Measurements from ENCODE around the gene IFI30. TPM values are rescaled to one million over a fixed set of nuclear protein-coding genes. Genes with fewer than 3 reads are reported as not detected.

IFI30 gene
- total RNA-seq, 1 donor from 2014 or later = 17.6 TPM

DNA sequence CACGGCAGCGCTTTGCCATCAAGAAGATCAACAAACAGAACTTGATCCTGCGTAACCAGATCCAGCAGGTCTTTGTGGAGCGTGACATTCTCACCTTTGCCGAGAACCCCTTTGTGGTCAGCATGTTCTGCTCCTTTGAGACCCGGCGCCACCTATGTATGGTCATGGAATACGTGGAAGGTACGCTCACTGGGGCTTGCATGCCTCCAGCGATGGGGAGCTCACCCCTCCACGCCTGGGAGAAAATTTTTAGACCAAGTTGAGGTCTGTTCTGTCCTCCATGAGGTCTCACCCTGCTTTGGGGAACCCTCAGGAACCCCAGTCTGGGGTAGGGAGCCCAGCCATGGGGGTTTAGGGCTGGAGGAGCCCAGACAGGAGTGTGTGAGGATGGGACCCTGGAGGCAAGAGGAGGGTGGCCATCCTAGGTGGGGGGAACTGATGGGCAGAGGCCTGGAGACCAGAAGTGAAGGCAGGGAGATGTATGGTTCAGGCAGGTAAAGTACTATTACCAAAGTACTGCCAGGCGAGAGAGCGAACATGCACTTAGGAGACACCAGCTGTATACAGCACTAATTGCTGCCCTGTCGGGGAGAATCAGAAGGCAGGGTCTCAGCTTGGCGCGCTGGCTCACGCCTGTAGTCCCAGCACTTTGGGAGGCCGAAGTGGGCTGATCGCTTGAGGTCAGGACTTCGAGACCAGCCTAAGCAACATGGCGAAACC is 42.9 kb upstream of the IFI30 start:
- FAIRE-seq = peak; percentile 40
- TF ChIP-seq, protein P1, sequence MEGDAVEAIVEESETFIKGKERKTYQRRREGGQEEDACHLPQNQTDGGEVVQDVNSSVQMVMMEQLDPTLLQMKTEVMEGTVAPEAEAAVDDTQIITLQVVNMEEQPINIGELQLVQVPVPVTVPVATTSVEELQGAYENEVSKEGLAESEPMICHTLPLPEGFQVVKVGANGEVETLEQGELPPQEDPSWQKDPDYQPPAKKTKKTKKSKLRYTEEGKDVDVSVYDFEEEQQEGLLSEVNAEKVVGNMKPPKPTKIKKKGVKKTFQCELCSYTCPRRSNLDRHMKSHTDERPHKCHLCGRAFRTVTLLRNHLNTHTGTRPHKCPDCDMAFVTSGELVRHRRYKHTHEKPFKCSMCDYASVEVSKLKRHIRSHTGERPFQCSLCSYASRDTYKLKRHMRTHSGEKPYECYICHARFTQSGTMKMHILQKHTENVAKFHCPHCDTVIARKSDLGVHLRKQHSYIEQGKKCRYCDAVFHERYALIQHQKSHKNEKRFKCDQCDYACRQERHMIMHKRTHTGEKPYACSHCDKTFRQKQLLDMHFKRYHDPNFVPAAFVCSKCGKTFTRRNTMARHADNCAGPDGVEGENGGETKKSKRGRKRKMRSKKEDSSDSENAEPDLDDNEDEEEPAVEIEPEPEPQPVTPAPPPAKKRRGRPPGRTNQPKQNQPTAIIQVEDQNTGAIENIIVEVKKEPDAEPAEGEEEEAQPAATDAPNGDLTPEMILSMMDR (IDR thresholded peaks at IDR 0.05; ENCODE audit: insufficient read depth, low read length, severe bottlenecking) = no peak
- H3K27me3 ChIP-seq (ENCODE audit: control insufficient read depth, insufficient read depth, low read length) = no peaks in the 10 kb centered on the region
- H3K36me3 ChIP-seq (ENCODE audit: control insufficient read depth, insufficient read depth, low read length) = peaks cover 12% of the 10 kb centered on the region
- H3K4me3 ChIP-seq (ENCODE audit: low read depth, low read length) = no peak overlapping the region
- DNase-seq (ENCODE audit: low read depth) = no peak

DNA sequence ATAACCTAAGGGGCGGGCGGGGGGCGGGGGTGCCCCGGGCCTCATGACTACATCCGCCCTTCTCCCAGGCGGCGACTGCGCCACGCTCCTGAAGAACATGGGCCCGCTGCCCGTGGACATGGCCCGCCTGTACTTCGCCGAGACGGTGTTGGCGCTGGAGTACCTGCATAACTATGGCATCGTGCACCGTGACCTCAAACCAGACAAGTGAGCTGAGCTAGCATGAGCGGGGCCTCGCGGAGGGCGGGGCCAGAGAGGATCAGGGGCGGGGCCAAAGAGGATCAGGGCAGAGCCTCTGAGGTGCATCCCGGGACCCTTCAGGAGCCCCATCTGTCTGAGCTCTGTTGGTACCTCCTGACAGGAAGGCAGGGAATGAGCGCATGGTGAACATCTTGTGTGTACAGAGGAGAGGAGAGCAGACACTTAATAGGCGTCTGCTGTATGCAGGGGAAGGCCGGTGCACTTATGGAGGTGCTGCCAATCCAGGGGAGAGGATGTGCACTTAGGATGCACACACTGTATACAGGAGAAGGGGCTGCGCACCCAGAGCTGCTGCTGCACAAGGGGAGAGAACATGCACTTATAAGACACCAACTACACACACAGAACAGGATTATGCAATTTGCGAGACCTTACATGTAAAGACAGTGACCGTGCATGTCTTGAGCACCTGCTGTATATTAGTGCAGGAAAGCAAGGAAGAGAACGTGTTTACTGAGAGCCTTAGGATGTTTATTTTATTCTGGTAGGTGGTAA is 41.6 kb upstream of the IFI30 start:
- peaks cover 10% of the 10 kb centered on the region for H3K36me3 ChIP-seq (ENCODE audit: control insufficient read depth, insufficient read depth, low read length)
- H3K27me3 ChIP-seq (ENCODE audit: control insufficient read depth, insufficient read depth, low read length) = no peaks in the 10 kb centered on the region
- TF ChIP-seq, protein P1 (IDR thresholded peaks at IDR 0.05; ENCODE audit: insufficient read depth, low read length, severe bottlenecking) = no peak
- FAIRE-seq = no peak
- DNase-seq (ENCODE audit: low read depth) = no peak
- H3K4me3 ChIP-seq (ENCODE audit: low read depth, low read length) = no peak overlapping the region

DNA sequence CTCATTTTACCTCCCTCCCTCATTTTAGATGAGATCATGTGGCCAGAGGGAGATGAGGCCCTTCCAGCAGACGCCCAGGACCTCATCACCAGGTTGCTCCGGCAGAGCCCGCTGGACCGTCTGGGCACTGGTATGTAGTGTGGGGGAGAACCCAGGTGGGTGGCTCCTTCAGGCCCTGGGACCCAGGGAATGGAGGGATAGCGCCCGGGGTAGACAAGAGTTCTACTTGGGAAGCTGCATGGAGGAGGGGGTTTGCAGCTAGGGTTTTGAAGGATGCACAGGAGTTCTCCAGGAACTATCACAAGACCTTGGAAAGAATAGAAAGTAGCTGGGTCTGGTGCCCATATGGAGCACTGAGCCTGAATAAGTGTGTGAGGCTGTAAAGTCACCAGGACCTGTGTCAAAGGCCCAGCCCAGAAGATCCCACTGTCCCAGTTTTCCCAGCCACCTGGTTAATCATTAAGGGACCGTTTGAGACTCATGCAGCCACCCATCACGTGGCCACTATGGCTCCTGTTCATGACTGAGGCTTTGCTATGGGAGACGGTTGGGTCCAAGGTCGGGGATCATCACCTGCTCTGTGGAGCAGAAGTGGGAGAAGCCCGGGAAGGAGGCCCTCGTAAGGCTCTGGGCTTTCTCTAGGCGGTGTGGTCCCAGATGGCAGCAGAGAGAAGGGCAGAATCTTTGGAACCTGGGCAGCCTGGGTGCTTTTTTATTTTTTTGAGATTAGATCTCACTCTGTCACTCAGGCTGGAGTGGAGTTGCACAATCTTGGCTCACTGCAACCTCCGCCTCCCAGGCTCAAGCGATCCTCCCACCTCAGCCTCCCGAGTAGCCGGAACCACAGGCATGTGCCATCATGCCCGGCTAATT is 37.7 kb upstream of the IFI30 start:
- TF ChIP-seq, protein P1 (IDR thresholded peaks at IDR 0.05; ENCODE audit: insufficient read depth, low read length, severe bottlenecking) = no peak
- FAIRE-seq = no peak
- H3K4me3 ChIP-seq (ENCODE audit: low read depth, low read length) = no peak overlapping the region
- H3K36me3 ChIP-seq (ENCODE audit: control insufficient read depth, insufficient read depth, low read length) = peaks cover 10% of the 10 kb centered on the region
- H3K27me3 ChIP-seq (ENCODE audit: control insufficient read depth, insufficient read depth, low read length) = no peaks in the 10 kb centered on the region
- no peak for DNase-seq (ENCODE audit: low read depth)

DNA sequence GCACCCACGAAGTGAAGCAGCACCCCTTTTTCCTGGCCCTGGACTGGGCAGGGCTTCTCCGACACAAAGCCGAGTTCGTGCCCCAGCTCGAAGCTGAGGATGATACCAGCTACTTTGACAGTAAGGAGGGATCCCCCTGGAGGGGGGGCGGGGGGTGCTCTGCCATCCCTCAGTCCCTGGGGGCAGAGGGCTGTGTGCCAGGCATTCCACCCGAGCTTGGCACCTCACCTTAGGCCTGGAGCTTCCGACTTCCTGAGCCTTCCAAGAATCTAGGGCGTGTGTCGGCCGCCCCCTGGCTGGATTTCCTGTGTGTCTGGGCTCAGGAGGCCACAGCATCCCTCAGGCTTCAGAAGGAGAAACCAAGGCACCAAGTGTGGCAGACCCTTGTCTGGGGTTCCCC is 36.4 kb upstream of the IFI30 start:
- no peak overlapping the region for H3K4me3 ChIP-seq (ENCODE audit: low read depth, low read length)
- no peaks in the 10 kb centered on the region for H3K27me3 ChIP-seq (ENCODE audit: control insufficient read depth, insufficient read depth, low read length)
- peaks cover 13% of the 10 kb centered on the region for H3K36me3 ChIP-seq (ENCODE audit: control insufficient read depth, insufficient read depth, low read length)
- DNase-seq (ENCODE audit: low read depth) (no peak), FAIRE-seq (no peak)
- TF ChIP-seq, protein P1 (IDR thresholded peaks at IDR 0.05; ENCODE audit: insufficient read depth, low read length, severe bottlenecking) = no peak

DNA sequence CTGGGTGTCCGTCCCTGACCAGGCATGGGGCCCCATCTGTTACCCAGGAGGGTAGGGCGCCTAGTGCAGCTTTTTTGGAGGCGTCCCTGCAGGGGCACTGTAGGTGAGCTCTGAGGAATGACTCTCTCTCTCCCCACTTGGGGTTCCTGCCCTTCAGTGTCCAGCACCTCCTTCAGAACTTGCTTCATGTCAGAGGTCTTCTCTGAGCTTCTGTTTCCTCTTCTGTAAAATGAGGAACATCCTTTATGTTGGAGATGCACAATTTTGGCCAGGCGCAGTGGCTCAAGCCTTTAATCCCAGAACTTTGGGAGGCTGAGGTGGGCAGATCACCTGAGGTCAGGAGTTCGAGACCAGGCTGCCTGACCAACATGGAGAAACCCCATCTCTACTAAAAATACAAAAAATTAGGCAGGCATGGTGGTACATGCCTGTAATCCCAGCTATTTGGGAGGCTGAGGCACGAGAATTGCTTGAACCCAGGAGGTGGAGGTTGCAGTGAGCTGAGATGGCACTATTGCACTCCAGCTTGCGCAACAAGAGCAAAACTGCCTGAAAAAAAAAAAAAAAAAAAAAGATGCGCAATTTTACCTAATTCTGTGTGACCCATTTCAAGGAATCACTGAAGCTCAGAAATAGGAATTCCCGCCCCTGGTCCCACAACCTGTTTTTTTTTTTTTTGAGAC is 35.8 kb upstream of the IFI30 start:
- Histone ChIP-seq H3K4me3 (ENCODE audit: low read depth, low read length) (no peak overlapping the region), H3K36me3 (ENCODE audit: control insufficient read depth, insufficient read depth, low read length) (peaks cover 13% of the 10 kb centered on the region), H3K27me3 (ENCODE audit: control insufficient read depth, insufficient read depth, low read length) (no peaks in the 10 kb centered on the region)
- no peak for FAIRE-seq
- TF ChIP-seq, protein P1 (IDR thresholded peaks at IDR 0.05; ENCODE audit: insufficient read depth, low read length, severe bottlenecking) = no peak
- DNase-seq (ENCODE audit: low read depth) = no peak

All from bronchial epithelial cell (primary cell).